ENCODE measurements around the gene INPP5D.

- TF ChIP-seq CTCF (IDR thresholded peaks at IDR 0.05; ENCODE audit: low read depth, low read length) (no peak), EZH2phosphoT487 (IDR thresholded peaks at IDR 0.05; ENCODE audit: low read depth) (no peak)
Measured at GRCh38 chr2:233245406-233245805, 185.3 kb downstream of the INPP5D start.

All from OCI-LY3 (cell line).